ENCODE data around the gene ZNF398.

- TF ChIP-seq CTCF (tag by site-specific recombination; IDR thresholded peaks at IDR 0.05) = no peak
- TF ChIP-seq ZBTB7A (tag by site-specific recombination; IDR thresholded peaks at IDR 0.05; ENCODE audit: low read depth) = no peak
- no peak for TF ChIP-seq ZNF10 (tag by site-specific recombination; IDR thresholded peaks at IDR 0.05)
Observed at GRCh38 chr7:149214020-149214720, 66.9 kb downstream of the ZNF398 start.

All from HEK293 (cell line).